Astrocyte (in vitro differentiated cells and primary cell): Measurements from ENCODE around the gene MSANTD3. TPM values are rescaled to one million over a fixed set of nuclear protein-coding genes. Genes with fewer than 3 reads are reported as not detected.

Experiments
- DNase-seq: peaks from one replicate; pipeline ENCODE4 v3.0.0-alpha.2; 2010; ENCODE audit warnings: low read depth
- FAIRE-seq: peaks from 2 replicates; lab custom pipeline; 2011; peaks lifted over from hg19 to GRCh38; lab: Jason Lieb, UNC
- H2AFZ ChIP-seq: 2 replicates; pipeline ENCODE4 v1.6.0; 2012; ENCODE audit warnings: low read depth, low read length, inconsistent platforms
- H3K27ac ChIP-seq: 2 replicates; pipeline ENCODE4 v1.5.1; 2011; ENCODE audit warnings: low read depth, low read length, inconsistent platforms
- H3K27me3 ChIP-seq: 2 replicates; pipeline ENCODE4 v1.6.0; 2011; ENCODE audit warnings: low read length, inconsistent platforms; ENCODE audit not compliant: insufficient read depth
- H3K36me3 ChIP-seq: 2 replicates; pipeline ENCODE4 v1.5.1; 2011; ENCODE audit warnings: low read length, inconsistent platforms; ENCODE audit not compliant: insufficient read depth
- H3K4me1 ChIP-seq: 2 replicates; pipeline ENCODE4 v1.5.1; 2011; ENCODE audit warnings: low read length, inconsistent platforms; ENCODE audit not compliant: insufficient read depth
- H3K4me2 ChIP-seq: 2 replicates; pipeline ENCODE4 v1.6.0; 2012; ENCODE audit warnings: low read length, inconsistent platforms
- H3K4me3 ChIP-seq: 2 replicates; pipeline ENCODE4 v1.5.1; 2011; ENCODE audit warnings: low read depth, mild to moderate bottlenecking, low read length, inconsistent platforms; ENCODE audit not compliant: insufficient read depth
- H3K79me2 ChIP-seq: 2 replicates; pipeline ENCODE4 v1.6.0; 2012; ENCODE audit warnings: mild to moderate bottlenecking, low read length, inconsistent platforms; ENCODE audit not compliant: insufficient read depth
- H3K9ac ChIP-seq: 2 replicates; pipeline ENCODE4 v1.6.0; 2012; ENCODE audit warnings: mild to moderate bottlenecking, low read length, inconsistent platforms
- H3K9me3 ChIP-seq: 2 replicates; pipeline ENCODE4 v1.5.1; 2012; ENCODE audit warnings: low read depth, mild to moderate bottlenecking, low read length, inconsistent platforms; ENCODE audit not compliant: insufficient read depth
- H4K20me1 ChIP-seq: 2 replicates; pipeline ENCODE4 v1.6.0; 2012; ENCODE audit warnings: low read length, inconsistent platforms; ENCODE audit not compliant: insufficient read depth
- H3K27ac Mint-ChIP-seq: one replicate; pipeline ENCODE4 v1.8.0; 2021; ENCODE audit warnings: mild to moderate bottlenecking, mixed read lengths; ENCODE audit not compliant: unreplicated experiment
- H3K27me3 Mint-ChIP-seq: one replicate; pipeline ENCODE4 v1.8.0; 2021; ENCODE audit warnings: low read depth, mixed read lengths; ENCODE audit not compliant: unreplicated experiment
- H3K36me3 Mint-ChIP-seq: one replicate; pipeline ENCODE4 v1.8.0; 2021; ENCODE audit warnings: low read depth, mixed read lengths; ENCODE audit not compliant: unreplicated experiment
- H3K4me1 Mint-ChIP-seq: one replicate; pipeline ENCODE4 v1.8.0; 2021; ENCODE audit warnings: low read depth, mixed read lengths; ENCODE audit not compliant: unreplicated experiment
- H3K4me3 Mint-ChIP-seq: one replicate; pipeline ENCODE4 v1.8.0; 2021; ENCODE audit warnings: mild to moderate bottlenecking, moderate library complexity, mixed read lengths; ENCODE audit not compliant: unreplicated experiment
- H3K9me3 Mint-ChIP-seq: one replicate; pipeline ENCODE4 v1.8.0; 2021; ENCODE audit warnings: mild to moderate bottlenecking, mixed read lengths; ENCODE audit not compliant: unreplicated experiment
- EZH2 ChIP-seq: IDR thresholded peaks from 2 replicates; pipeline ENCODE4 v1.6.1; 2012; ENCODE audit warnings: mild to moderate bottlenecking, low read length, inconsistent platforms; ENCODE audit not compliant: insufficient read depth
- total RNA-seq: library from RNA; stranded (reverse); gene quantifications from 2 replicates; pipeline ENCODE4 v1.2.1, GENCODE V29; 2021
- TF ChIP-seq, protein P1 (sequence below): IDR thresholded peaks from 2 replicates; pipeline ENCODE4 v1.5.1; 2011; ENCODE audit warnings: low read depth, mild to moderate bottlenecking, inconsistent platforms, low read length, moderate library complexity; ENCODE audit not compliant: insufficient read depth

The MSANTD3 gene
- total RNA-seq, 1 donor from 2014 or later: 76.0 TPM

DNA sequence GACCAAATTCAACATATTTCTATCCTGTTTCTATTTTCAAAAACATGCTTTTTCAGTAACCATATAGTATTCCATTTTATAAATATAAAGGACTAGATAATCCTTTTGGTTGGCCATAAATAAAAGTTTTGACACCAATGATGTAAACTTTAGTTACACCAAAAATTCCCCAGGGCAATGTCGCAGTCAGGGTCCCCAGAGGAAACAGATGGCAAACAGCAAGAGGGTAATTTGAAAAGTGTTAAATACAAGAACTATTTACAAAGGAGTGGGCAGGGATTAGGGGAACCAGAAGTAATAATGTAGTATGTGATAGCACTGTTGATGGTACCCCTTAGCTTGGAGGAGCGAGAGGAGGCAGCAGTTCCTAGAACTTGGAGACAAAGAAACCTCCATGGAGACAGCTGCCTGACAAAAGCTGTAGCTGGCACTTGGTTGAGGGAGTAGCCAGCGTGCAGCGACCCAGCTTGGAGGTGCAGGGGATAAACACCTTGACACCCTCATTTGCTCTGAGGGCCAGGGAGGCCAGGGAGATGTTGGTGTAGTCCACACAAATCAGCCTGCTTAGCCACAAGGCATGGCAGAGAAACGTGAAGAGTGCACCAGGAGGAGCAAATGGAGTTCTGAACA, 18.3 kb upstream of the MSANTD3 start:
- TF ChIP-seq, protein P1, sequence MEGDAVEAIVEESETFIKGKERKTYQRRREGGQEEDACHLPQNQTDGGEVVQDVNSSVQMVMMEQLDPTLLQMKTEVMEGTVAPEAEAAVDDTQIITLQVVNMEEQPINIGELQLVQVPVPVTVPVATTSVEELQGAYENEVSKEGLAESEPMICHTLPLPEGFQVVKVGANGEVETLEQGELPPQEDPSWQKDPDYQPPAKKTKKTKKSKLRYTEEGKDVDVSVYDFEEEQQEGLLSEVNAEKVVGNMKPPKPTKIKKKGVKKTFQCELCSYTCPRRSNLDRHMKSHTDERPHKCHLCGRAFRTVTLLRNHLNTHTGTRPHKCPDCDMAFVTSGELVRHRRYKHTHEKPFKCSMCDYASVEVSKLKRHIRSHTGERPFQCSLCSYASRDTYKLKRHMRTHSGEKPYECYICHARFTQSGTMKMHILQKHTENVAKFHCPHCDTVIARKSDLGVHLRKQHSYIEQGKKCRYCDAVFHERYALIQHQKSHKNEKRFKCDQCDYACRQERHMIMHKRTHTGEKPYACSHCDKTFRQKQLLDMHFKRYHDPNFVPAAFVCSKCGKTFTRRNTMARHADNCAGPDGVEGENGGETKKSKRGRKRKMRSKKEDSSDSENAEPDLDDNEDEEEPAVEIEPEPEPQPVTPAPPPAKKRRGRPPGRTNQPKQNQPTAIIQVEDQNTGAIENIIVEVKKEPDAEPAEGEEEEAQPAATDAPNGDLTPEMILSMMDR: no peak
- no peak for TF ChIP-seq EZH2
- Histone ChIP-seq H3K4me3 (no peak overlapping the region), H4K20me1 (no peaks in the 10 kb centered on the region), H3K79me2 (no peaks in the 10 kb centered on the region), H3K27me3 (no peaks in the 10 kb centered on the region), H2AFZ (no peak overlapping the region), H3K9ac (no peak overlapping the region), H3K36me3 (no peaks in the 10 kb centered on the region), H3K27ac (no peak overlapping the region), H3K4me1 (no peaks in the 10 kb centered on the region), H3K9me3 (no peaks in the 10 kb centered on the region), H3K4me2 (no peak overlapping the region)
- peaks cover 7% of the 10 kb centered on the region for H3K9me3 Mint-ChIP-seq
- no peak for FAIRE-seq
- DNase-seq: no peak
- no peak overlapping the region for H3K27ac Mint-ChIP-seq
- no peaks in the 10 kb centered on the region for H3K36me3 Mint-ChIP-seq
- H3K4me1 Mint-ChIP-seq: no peaks in the 10 kb centered on the region
- H3K4me3 Mint-ChIP-seq: no peak overlapping the region
- H3K27me3 Mint-ChIP-seq: no peaks in the 10 kb centered on the region

DNA sequence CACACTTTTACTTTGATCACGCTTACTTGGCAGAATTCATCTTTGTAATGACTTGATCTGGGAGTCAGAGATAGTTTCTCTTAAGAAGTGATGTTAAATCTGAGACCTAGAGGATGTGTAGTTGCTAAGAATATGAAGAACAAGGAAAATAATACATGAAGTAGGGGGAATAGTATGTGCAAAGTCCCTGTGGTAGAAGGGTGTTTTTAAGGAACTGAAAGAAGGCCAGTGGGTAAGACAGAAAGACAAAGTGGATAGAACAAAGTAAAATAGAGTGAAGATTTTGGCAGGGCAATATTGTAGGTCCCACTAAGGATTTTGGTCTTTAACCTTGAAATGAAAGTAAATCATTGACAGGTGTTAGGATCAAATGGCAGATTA, 17.8 kb upstream of the MSANTD3 start:
- Mint-ChIP-seq H3K4me3 (no peak overlapping the region), H3K9me3 (peaks cover 7% of the 10 kb centered on the region), H3K27me3 (no peaks in the 10 kb centered on the region), H3K27ac (no peak overlapping the region), H3K36me3 (no peaks in the 10 kb centered on the region), H3K4me1 (no peaks in the 10 kb centered on the region)
- H3K4me3 ChIP-seq: no peak overlapping the region
- TF ChIP-seq, protein P1: no peak
- TF ChIP-seq EZH2: no peak
- no peak overlapping the region for H3K9ac ChIP-seq
- H3K36me3 ChIP-seq: no peaks in the 10 kb centered on the region
- DNase-seq (no peak), FAIRE-seq (no peak)
- no peaks in the 10 kb centered on the region for H3K4me1 ChIP-seq
- no peak overlapping the region for H3K4me2 ChIP-seq
- H3K27ac ChIP-seq: no peak overlapping the region
- no peaks in the 10 kb centered on the region for H4K20me1 ChIP-seq
- H3K79me2 ChIP-seq: no peaks in the 10 kb centered on the region
- H3K27me3 ChIP-seq: no peaks in the 10 kb centered on the region
- no peaks in the 10 kb centered on the region for H3K9me3 ChIP-seq
- no peak overlapping the region for H2AFZ ChIP-seq
